T follicular helper cell (primary cell): ENCODE measurements around the gene TIMP3.
"Not testable (repeated sequence)": the region's sequence is repeated elsewhere in the genome, so short reads cannot be mapped to it uniquely, and the experiment has no call there.

Experiments used
- DNase-seq: peaks from one replicate; pipeline ENCODE4 v3.0.0-alpha.2; 2020; ENCODE audit warnings: low read depth

The TIMP3 gene

GRCh38 chr22:32854351-32854804, 52.9 kb downstream of the TIMP3 start:
- DNase-seq: no peak

DNA sequence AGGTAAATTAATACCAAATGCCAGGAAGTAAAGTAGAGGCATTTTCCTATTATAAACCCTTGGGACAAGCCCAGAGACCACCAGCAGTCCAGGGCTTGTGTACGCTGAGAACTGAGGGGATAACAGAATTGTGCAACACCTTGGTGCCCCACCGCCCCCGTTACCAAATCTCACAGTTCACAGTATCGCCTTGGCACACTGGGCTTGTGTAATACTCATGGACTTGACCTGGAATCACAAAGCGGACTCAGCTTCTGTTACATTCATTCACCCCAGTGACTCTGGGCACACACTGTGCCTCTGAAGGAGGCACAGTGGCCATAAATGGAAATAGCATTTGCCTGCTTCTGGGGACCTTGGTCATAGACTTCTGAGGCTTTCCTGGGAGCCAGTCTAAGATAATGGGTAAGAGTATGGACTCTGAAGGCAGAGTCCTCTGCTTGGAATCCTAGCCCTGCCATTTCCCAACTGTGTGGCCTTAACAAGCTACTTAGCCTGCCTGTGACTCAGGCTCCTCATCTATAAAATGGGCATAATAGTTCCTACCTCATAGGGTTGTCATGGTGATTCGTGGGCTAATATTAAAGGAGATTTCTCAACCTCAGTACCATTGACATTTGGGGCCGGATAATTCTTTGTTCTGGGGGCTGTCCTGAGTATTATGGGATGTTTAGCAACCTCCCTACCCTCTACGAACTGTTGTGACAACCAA, 53.7 kb downstream of the TIMP3 start:
- no peak for DNase-seq

DNA sequence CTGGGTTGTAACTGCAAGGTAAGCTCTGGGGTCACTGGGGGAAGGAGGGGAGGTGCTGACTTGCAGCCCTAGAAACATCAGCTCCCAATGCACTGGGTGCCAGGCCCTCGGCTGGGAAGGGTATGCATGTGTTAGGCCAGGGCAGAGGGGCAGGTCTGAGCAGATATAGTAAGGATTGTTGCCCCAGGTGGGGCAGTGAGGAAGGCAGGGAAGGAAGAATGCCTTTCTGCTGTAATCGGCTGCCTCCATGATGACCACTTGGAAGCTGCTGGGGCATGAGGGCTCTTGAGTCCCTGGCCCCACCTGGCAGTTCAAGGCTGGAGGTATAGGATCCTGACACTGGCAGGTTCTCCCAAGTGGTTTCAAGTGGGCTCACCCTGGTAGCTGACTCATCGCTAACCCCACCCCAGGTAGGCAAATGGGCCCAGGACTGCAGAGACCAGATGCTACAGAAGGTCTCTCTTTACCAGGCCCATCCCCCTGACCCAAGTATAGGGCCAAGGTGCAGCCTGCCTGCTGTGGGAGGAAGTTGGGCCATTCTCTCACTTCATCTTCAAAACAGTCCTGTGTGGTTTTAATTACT, 56.7 kb downstream of the TIMP3 start:
- no peak for DNase-seq

DNA sequence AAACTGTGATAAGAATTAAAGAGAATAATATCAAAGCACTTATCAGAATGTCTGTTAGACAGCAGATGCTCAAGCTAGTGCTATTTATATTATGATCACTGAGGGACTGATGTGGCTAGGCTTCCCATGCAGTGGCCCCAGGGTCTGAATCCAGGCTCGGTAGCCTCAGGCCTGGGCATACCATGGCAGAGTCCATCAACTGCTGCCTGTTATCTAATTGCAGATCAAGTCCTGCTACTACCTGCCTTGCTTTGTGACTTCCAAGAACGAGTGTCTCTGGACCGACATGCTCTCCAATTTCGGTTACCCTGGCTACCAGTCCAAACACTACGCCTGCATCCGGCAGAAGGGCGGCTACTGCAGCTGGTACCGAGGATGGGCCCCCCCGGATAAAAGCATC, 57.5 kb downstream of the TIMP3 start:
- no peak for DNase-seq

DNA sequence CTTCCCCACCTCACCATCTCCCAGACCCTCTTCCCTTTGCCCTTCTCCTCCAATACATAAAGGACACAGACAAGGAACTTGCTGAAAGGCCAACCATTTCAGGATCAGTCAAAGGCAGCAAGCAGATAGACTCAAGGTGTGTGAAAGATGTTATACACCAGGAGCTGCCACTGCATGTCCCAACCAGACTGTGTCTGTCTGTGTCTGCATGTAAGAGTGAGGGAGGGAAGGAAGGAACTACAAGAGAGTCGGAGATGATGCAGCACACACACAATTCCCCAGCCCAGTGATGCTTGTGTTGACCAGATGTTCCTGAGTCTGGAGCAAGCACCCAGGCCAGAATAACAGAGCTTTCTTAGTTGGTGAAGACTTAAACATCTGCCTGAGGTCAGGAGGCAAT, 58.2 kb downstream of the TIMP3 start:
- no peak for DNase-seq

GRCh38 chr22:32861330-32861729, 59.8 kb downstream of the TIMP3 start:
- no peak for DNase-seq

- DNase-seq: no peak
Measured at GRCh38 chr22:32862083-32862482, 60.6 kb downstream of the TIMP3 start.

DNA sequence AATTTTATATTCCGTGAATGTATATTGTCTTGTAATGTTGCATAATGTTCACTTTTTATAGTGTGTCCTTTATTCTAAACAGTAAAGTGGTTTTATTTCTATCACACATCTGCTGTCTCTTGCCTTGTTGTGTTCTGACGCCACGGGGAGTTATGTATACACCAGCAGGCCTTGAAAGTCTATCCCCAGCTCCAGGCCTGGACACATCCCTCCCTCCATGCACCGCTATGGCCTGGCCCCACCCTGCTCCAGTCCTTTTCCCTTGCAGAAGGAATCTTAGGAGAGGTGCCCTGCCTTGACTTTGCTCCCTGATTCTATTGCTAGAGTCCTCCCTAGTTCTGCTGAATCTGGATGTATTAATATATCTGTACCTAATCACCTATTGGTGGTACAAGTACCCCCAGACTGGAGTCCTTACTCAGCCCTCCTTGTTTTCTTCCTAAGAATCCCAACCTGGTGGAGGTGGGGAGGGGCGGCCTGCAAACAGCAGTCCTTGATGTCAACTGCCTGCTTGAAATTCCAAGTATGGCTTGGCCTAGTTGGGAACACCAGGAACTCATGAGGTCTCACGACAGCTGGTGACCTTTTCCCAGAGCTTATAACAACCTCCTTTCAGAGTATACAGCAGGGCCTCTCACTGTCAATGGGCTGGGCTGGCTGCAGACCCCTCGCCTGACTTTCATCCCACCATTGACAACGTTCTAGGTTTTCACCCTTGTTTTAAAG, 61.6 kb downstream of the TIMP3 start:
- no peak for DNase-seq

DNA sequence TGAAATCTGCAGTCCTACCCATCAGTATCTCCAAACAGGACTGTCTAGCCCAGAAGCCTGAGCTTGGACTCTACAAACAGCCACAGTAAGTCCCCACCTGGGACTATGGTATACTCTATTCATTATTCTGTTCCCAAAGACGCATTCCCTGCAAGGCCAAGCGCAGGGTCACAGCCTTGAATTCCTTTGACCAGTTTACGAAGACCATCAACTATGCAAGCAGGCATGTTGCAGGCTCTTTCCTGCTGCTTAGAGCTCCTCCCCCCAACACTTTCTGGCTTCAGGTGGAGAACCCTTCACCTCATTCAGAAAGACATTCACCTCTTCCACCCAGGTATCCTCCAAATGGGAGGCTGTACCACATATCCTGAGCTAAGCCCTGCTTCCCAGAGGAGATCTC, 62.5 kb downstream of the TIMP3 start:
- no peak for DNase-seq

DNA sequence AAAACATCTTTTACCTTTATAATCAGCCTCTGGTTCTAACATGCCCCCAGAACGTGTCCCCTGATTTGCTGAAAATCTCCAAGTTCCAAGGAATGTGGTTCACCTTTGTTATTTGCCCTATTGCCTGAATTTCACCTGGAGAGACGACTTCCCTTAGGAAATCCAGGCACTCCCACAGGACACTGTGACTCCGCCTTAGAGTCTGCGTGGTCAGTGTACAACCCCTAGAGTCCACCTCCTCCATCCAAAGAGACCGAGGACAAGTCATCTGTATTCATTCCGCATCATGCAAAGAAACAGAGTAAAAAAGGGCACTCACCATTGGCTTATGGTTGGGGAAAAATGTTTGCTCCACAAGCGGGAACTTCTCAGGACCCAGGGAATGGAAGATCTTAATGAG, 63.1 kb downstream of the TIMP3 start:
- no peak for DNase-seq

DNA sequence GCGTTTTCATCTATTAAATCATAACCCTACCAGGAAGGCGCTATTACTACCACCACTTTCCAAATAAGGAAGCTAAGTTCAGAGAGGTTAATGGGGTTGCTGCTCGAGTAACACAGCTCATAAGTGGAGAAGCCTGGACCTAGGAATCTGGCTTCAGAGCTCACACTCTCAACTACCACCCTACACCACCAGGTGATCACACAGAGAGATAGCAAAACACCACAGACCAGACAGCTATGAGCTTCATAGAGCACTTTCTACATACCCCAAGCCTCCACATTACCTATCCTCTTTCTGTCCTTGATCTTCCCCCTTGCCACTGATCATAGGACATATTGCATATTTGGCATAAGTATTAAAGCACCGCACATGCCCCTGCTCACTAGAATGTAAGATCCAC, 65.4 kb downstream of the TIMP3 start:
- DNase-seq: no peak

DNA sequence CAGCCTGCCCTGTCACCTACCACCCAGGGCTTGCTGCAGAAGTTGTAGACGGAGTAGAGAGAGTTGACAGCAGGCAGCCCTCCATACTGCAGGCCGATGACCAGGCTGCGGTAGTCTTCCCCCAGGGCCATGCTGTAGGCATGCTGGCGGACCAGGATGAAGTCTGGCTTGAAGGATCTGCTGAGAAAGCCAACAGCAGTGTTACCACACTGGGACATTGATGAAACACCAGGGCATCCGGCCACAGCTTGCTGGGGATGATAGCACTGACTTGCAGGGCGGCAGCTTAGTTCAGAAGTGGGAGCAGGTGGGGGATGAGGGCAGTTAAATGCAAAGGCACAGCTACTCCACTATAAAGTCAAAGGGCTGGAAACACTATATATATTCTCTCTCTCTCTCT, 67.4 kb downstream of the TIMP3 start:
- no peak for DNase-seq

DNA sequence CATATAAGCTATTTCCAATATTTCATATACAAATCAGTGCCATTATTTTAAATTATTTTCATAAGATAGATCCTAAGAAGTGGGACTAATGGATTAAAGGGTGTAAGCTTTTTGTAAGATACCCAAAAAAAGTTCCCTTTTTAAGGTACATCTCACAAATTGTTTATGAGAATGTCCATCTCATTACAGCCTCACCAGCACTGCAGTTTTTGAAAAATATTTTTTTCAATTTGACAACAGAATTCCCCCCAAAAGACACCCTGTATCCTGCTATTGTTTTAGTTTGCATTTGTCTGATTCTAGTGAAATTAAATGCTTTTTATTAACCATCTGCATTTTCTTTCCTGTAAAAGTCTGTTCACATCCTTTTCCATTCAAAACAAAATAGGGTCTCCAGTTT, 69.0 kb downstream of the TIMP3 start:
- DNase-seq: no peak

- not testable (repeated sequence) for DNase-seq
Measured at GRCh38 chr22:32873604-32874003, 72.1 kb downstream of the TIMP3 start.

- DNase-seq: no peak
Measured at GRCh38 chr22:32874385-32874784, 72.9 kb downstream of the TIMP3 start.

- no peak for DNase-seq
Measured at GRCh38 chr22:32874976-32875375, 73.5 kb downstream of the TIMP3 start.

DNA sequence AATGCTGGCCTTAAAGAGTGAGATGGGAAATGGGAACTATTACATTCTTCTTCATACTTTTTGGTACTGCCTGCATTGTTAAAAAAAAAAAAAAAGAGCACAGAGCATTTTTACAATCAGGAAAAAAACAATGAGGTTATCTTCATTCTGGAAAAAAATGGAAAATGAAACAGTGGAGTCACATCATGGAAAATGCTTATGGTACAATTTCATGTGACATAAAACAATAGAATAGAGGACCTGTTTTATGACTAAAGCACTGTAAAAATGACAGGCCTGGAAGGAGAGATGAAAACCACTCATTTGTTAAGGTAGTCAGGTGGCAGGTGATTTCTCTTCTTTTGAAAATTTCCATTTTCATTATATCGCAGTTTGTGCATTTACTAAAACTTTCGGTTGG, 75.0 kb downstream of the TIMP3 start:
- no peak for DNase-seq

DNA sequence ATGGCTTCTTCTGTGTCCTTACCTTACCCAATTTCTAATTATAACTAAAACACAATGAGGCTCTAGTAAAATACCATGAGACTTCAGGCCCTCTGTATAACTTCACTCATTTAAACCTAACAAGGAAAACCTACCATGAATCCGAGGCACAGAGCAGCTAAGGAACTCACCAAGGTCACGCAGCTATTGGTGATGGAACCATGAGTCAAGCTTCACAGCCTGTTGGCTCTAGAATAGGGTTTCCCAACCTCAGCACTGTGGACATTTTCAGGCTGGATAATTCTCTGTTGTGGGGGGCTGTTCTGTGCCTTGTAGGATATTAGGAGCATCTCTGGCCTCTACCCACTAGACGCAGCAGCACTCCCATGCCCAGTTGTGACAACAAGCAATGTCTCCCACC, 75.7 kb downstream of the TIMP3 start:
- no peak for DNase-seq

DNA sequence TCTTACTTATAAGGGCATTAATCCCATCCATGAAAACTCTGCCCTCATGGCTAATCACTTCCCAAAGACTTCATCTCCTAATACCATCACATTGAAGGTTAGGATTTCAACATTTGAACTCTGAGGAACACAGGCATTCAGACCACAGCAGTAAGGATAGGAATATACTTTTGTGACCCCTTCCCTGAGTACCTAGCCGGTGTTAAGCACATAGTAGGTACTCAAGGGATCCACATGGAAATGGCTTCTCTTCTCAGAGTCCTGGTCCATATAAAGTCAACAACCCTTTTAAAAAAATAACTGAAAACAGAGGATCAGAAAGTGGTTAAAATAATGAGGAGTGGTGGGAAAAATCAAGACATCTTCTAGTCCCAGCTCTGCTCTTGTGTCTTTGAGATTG, 78.0 kb downstream of the TIMP3 start:
- DNase-seq: no peak

- no peak for DNase-seq
Measured at GRCh38 chr22:32880061-32880460, 78.6 kb downstream of the TIMP3 start.

DNA sequence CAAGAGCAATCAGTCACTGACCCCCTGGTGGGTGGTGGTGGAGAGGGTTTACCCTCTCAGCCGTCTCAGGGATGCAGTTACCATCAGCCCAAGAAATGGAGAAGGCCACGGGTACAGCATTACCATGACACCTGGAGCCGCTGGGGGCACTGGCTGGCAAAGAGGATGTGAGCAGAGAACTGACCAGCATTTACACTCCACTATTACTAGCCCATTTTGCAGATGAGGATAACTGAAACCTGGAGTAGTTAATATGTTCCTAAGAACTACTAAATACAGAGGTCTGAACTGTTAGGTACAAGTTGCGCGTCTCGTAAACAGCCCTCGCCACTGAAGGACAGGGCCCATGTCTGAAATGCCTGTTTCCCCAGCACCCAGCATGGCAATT, 79.0 kb downstream of the TIMP3 start:
- DNase-seq: no peak

- DNase-seq: no peak
Measured at GRCh38 chr22:32880893-32881596, 79.5 kb downstream of the TIMP3 start.

GRCh38 chr22:32882360-32882755, 80.9 kb downstream of the TIMP3 start:
- DNase-seq: no peak
